HCT116 (cell line): ENCODE measurements around the gene COL5A1. TPM values are rescaled to one million over a fixed set of nuclear protein-coding genes. Genes with fewer than 3 reads are reported as not detected.

Experiments used
- ATAC-seq: fragments of 200-7000 bp; cut with Tn5 transposase; 2 replicates; pipeline ENCODE4 v1.9.1; 2020; ENCODE audit warnings: mild to moderate bottlenecking, moderate library complexity
- BruUV-seq: library from RNA; stranded (reverse); fragments of 400-500 nt; replicated peaks from 2 replicates; lab custom pipeline; 2021; lab: Mats Ljungman, UMichigan
- CTCF ChIA-PET: fragments of 300-600 bp; sonication (Branson Sonifier 250); formaldehyde crosslinking; loops from one replicate; lab custom pipeline; 2021; ENCODE audit warnings: antibody characterized with exemption; lab: Charles Lee
- POLR2A ChIA-PET: fragments of 300-600, 350-600 bp; sonication (Branson Sonifier 250); formaldehyde crosslinking; loops from one replicate; lab custom pipeline; 2021; ENCODE audit warnings: antibody characterized with exemption; lab: Charles Lee
- RAD21 ChIA-PET, 2 experiments: fragments of 300-600 bp; sonication (Branson Sonifier 250); formaldehyde crosslinking; loops; one replicate each; lab custom pipeline; 2023; ENCODE audit warnings: low total read pairs in 2 of 2; ENCODE audit not compliant: uncharacterized antibody in 2 of 2, unreplicated experiment in 2 of 2, low non-redundant PET in 1 of 2; lab: Charles Lee
- DNase-seq: peaks from one replicate; pipeline ENCODE4 v3.0.0-alpha.2; 2010; ENCODE audit warnings: low read depth, low spot score
- H2AFZ ChIP-seq: fragments of 200-600 bp; shearing (Covaris generic), sonication (generic); 2 replicates; pipeline ENCODE4 v1.6.1; 2017; ENCODE audit warnings: low read depth, mixed run types, mixed read lengths, antibody characterized with exemption, low read length; ENCODE audit not compliant: poor library complexity, severe bottlenecking
- H3K27ac ChIP-seq: 2 replicates; pipeline ENCODE4 v1.5.1; 2012; ENCODE audit warnings: low read depth, low read length
- H3K27me3 ChIP-seq: fragments of 200-600 bp; sonication (generic); 2 replicates; pipeline ENCODE4 v1.6.1; 2016; ENCODE audit warnings: mixed run types, low read length, mixed read lengths; ENCODE audit not compliant: insufficient read depth
- H3K36me3 ChIP-seq, 2 experiments: fragments of 200-500 bp in 1 of 2; fragments of 200-600 bp in 1 of 2; sonication (Bioruptor generic) in 1 of 2; sonication (generic) in 1 of 2; 2 replicates each; pipeline versions ENCODE4 v1.5.1 to v1.6.1; 2014 to 2016; ENCODE audit warnings: low read length in 2 of 2, inconsistent platforms in 1 of 2, mixed read lengths in 1 of 2, mixed run types in 1 of 2; ENCODE audit not compliant: insufficient read depth in 2 of 2, control insufficient read depth in 1 of 2
- H3K4me1 ChIP-seq, 2 experiments: fragments of 200-600 bp in 1 of 2; sonication (generic) in 1 of 2; 2 replicates each; pipeline versions ENCODE4 v1.5.1 to v1.6.1; 2012 to 2017; ENCODE audit warnings: low read length in 2 of 2, inconsistent platforms in 1 of 2, mild to moderate bottlenecking in 1 of 2, mixed read lengths in 1 of 2, mixed run types in 1 of 2, moderate library complexity in 1 of 2; ENCODE audit not compliant: insufficient read depth in 2 of 2, control insufficient read depth in 1 of 2
- H3K4me2 ChIP-seq: fragments of 200-600 bp; sonication (generic); 2 replicates; pipeline ENCODE4 v1.6.1; 2017; ENCODE audit warnings: mixed run types, low read length, mixed read lengths
- H3K4me3 ChIP-seq, 2 experiments: fragments of 200-600 bp in 1 of 2; sonication (generic) in 1 of 2; replicated peaks in 1 of 2; 2 replicates each; pipeline ENCODE4 v1.5.1; 2011 to 2016; ENCODE audit warnings: low read length in 2 of 2, control low read depth in 1 of 2, low read depth in 1 of 2, mild to moderate bottlenecking in 1 of 2, mixed read lengths in 1 of 2, mixed run types in 1 of 2
- H3K79me2 ChIP-seq: fragments of 200-600 bp; sonication (generic); 2 replicates; pipeline ENCODE4 v1.6.1; 2017; ENCODE audit warnings: mild to moderate bottlenecking, mixed run types, low read length, moderate library complexity, mixed read lengths; ENCODE audit not compliant: insufficient read depth
- H3K9ac ChIP-seq: fragments of 200-600 bp; sonication (generic); 2 replicates; pipeline ENCODE4 v1.6.1; 2016; ENCODE audit warnings: low read length, mixed read lengths
- H3K9me2 ChIP-seq: fragments of 200-600 bp; sonication (generic), shearing (Covaris generic); 2 replicates; pipeline ENCODE4 v1.6.1; 2017; ENCODE audit warnings: mixed run types, mild to moderate bottlenecking, moderate library complexity; ENCODE audit not compliant: insufficient read depth
- H3K9me3 ChIP-seq, 2 experiments: fragments of 200-500 bp in 1 of 2; fragments of 200-600 bp in 1 of 2; sonication (Bioruptor generic) in 1 of 2; sonication (generic) in 1 of 2; 2 replicates each; pipeline ENCODE4 v1.6.1; 2014 to 2017; ENCODE audit warnings: low read length in 2 of 2, mixed read lengths in 2 of 2, inconsistent platforms in 1 of 2, low read depth in 1 of 2, mild to moderate bottlenecking in 1 of 2, mixed run types in 1 of 2, moderate library complexity in 1 of 2; ENCODE audit not compliant: control insufficient read depth in 1 of 2, insufficient read depth in 1 of 2
- H4K20me1 ChIP-seq: fragments of 200-600 bp; sonication (generic), shearing (Covaris generic); 2 replicates; pipeline ENCODE4 v1.6.1; 2017; ENCODE audit warnings: mixed run types, mild to moderate bottlenecking, moderate library complexity; ENCODE audit not compliant: insufficient read depth
- CBX3 ChIP-seq: IDR thresholded peaks from 2 replicates; pipeline ENCODE4 v1.6.1; 2012; ENCODE audit warnings: low read depth
- CEBPB ChIP-seq: IDR thresholded peaks from 2 replicates; pipeline ENCODE4 v1.6.1; 2012; ENCODE audit warnings: low read depth
- EGR1 ChIP-seq: IDR thresholded peaks from 2 replicates; pipeline ENCODE4 v1.6.1; 2012; ENCODE audit warnings: low read depth
- ELF1 ChIP-seq: IDR thresholded peaks from 2 replicates; pipeline ENCODE4 v1.6.1; 2012; ENCODE audit warnings: low read depth, borderline replicate concordance
- FOSL1 ChIP-seq: IDR thresholded peaks from 2 replicates; pipeline ENCODE4 v1.6.1; 2012; ENCODE audit warnings: low read depth
- JUND ChIP-seq: IDR thresholded peaks from 2 replicates; pipeline ENCODE4 v1.6.1; 2012
- SIN3A ChIP-seq: IDR thresholded peaks from 2 replicates; pipeline ENCODE4 v1.6.1; 2012; ENCODE audit warnings: low read depth
- SP1 ChIP-seq: IDR thresholded peaks from 2 replicates; pipeline ENCODE4 v1.6.1; 2012; ENCODE audit warnings: low read depth
- SRF ChIP-seq: IDR thresholded peaks from 2 replicates; pipeline ENCODE4 v1.6.1; 2012; ENCODE audit warnings: low read depth
- YY1 ChIP-seq: IDR thresholded peaks from 2 replicates; pipeline ENCODE4 v1.6.1; 2011; ENCODE audit warnings: low read length, low read depth, moderate library complexity, mild to moderate bottlenecking; ENCODE audit not compliant: insufficient replicate concordance; ENCODE audit errors: extremely low read depth
- ZFX ChIP-seq: fragments of 450-650 bp; IDR thresholded peaks from 2 replicates; pipeline ENCODE4 v1.6.1; 2017
- ZNF274 ChIP-seq: fragments of 200-500 bp; sonication (Bioruptor generic); IDR thresholded peaks from 2 replicates; pipeline ENCODE4 v1.6.1; 2014; ENCODE audit warnings: mild to moderate bottlenecking, low read depth, low read length, inconsistent platforms
- intact Hi-C: fragments of 100-400 bp; cut with micrococcal nuclease; formaldehyde crosslinking; loops from 2 replicates; pipeline ENCODE4 v1.10.0; 2022
- total RNA-seq: library from RNA; stranded (reverse); gene quantifications from one replicate; pipeline ENCODE4 v1.2.1, GENCODE V29; 2021; ENCODE audit not compliant: unreplicated experiment
- TF ChIP-seq, protein P1 (sequence below): IDR thresholded peaks from 2 replicates; pipeline ENCODE4 v1.6.1; 2012
- TF ChIP-seq, protein P2 (sequence below), 3 experiments: fragments of 200-600 bp in 1 of 3; sonication (generic) in 1 of 3; IDR thresholded peaks in 2 of 3; conservative IDR thresholded peaks in 1 of 3; 2 replicates each; pipeline ENCODE4 v1.5.1; 2012 to 2017; ENCODE audit warnings: low read depth in 2 of 3, low read length in 2 of 3, antibody characterized with exemption in 1 of 3, borderline replicate concordance in 1 of 3, control low read depth in 1 of 3, mild to moderate bottlenecking in 1 of 3, mixed read lengths in 1 of 3, mixed run types in 1 of 3, moderate library complexity in 1 of 3; ENCODE audit not compliant: insufficient read depth in 1 of 3
- TF ChIP-seq, protein P3 (sequence below): IDR thresholded peaks from 2 replicates; pipeline ENCODE4 v1.6.1; 2012; ENCODE audit warnings: low read depth

Gene COL5A1
- total RNA-seq, 1 experiment from 2014 or later = 0.30 TPM

DNA sequence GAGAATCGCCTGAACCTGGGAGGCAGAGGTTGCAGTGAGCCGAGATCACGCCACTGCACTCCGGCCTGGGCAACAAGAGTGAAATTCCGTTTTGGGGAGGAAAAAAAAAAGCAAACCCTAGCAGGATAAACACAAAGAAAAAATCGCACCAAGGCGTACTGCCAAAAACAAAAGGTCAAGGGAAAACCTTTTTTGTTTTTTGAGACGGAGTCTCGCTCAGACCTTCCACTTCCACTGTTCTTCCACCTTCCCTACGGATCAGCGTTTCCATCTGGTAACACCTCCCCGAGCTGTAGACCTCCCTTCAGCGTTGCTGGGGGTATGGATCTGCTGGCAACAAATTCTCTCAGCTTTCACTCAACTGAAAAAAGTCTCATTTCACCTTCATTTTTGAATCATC is 218.9 kb downstream of the COL5A1 start:
- intact Hi-C loops = no loop called here
- Histone ChIP-seq H2AFZ (no peak overlapping the region), H4K20me1 (no peaks in the 10 kb centered on the region), H3K9me2 (no peaks in the 10 kb centered on the region), H3K27me3 (peaks cover 7% of the 10 kb centered on the region; the same call in 1 of the 2 replicates), H3K79me2 (no peaks in the 10 kb centered on the region), H3K9me3 (no peaks in the 10 kb centered on the region), H3K27ac (no peak overlapping the region), H3K4me1 (peaks cover 9 to 11% of the 10 kb centered on the region in 2 experiments), H3K4me2 (no peak overlapping the region), H3K36me3 (no peaks in the 10 kb centered on the region), H3K4me3 (no peak overlapping the region), H3K9ac (no peak overlapping the region)
- ATAC-seq = no peak
- BruUV-seq = no TSS peak
- POLR2A ChIA-PET = no interaction called here
- TF ChIP-seq ELF1 = no peak
- TF ChIP-seq CBX3 = no peak
- TF ChIP-seq FOSL1 = no peak
- no peak for TF ChIP-seq SP1
- TF ChIP-seq ZNF274 = no peak
- TF ChIP-seq CEBPB = no peak
- no peak for TF ChIP-seq EGR1
- no peak for TF ChIP-seq SRF
- no peak for TF ChIP-seq YY1
- TF ChIP-seq, protein P1, sequence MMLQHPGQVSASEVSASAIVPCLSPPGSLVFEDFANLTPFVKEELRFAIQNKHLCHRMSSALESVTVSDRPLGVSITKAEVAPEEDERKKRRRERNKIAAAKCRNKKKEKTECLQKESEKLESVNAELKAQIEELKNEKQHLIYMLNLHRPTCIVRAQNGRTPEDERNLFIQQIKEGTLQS = no peak
- CTCF ChIA-PET = no interaction called here
- DNase-seq = no peak
- RAD21 ChIA-PET = no interaction called here

DNA sequence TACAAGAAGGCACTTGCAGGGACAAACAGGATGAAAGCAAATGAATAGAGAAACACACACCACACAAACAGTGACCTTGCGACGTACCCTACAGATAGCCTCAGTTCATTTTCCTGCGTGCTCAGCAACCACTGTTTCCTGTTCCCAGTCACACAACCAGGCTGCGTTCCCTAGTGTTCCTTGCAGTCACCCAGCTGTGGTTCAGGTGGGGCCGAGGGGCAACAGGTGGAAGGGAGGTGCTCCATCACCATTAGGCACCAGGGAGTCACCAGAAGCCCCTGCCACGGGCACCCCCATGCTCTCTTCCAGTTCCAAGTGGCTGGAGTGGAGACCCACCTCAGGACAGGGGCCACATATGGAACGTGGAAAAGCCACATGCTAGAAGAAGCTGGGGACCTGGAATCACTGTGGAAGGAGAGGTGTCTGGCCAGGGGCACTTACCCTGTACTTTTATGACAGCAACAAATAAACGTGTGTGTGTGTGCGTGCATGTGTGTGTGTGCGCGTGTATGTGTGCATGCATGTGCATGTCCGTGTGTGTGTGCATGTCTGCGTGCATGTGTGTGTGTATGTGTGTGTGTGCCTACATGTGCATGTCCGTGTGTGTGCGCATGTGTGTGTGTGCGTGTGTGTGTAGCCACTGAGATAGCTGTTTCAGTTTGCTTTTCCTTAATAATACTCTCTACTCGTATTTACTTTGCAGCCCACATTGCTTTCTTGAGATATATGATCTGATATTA is 220.2 kb downstream of the COL5A1 start:
- Histone ChIP-seq H3K4me2 (no peak overlapping the region), H3K27me3 (no peaks in the 10 kb centered on the region), H3K9ac (no peak overlapping the region), H3K9me3 (no peaks in the 10 kb centered on the region), H3K27ac (no peak overlapping the region), H3K79me2 (no peaks in the 10 kb centered on the region), H3K9me2 (no peaks in the 10 kb centered on the region), H3K4me3 (no peak overlapping the region), H2AFZ (no peak overlapping the region), H4K20me1 (no peaks in the 10 kb centered on the region), H3K4me1 (peaks cover 9 to 11% of the 10 kb centered on the region in 2 experiments), H3K36me3 (no peaks in the 10 kb centered on the region)
- intact Hi-C loops = no loop called here
- ATAC-seq = no peak
- CTCF ChIA-PET = no interaction called here
- DNase-seq = no peak
- POLR2A ChIA-PET = no interaction called here
- RAD21 ChIA-PET = no interaction called here
- BruUV-seq = no TSS peak
- TF ChIP-seq SIN3A = no peak
- TF ChIP-seq, protein P2, sequence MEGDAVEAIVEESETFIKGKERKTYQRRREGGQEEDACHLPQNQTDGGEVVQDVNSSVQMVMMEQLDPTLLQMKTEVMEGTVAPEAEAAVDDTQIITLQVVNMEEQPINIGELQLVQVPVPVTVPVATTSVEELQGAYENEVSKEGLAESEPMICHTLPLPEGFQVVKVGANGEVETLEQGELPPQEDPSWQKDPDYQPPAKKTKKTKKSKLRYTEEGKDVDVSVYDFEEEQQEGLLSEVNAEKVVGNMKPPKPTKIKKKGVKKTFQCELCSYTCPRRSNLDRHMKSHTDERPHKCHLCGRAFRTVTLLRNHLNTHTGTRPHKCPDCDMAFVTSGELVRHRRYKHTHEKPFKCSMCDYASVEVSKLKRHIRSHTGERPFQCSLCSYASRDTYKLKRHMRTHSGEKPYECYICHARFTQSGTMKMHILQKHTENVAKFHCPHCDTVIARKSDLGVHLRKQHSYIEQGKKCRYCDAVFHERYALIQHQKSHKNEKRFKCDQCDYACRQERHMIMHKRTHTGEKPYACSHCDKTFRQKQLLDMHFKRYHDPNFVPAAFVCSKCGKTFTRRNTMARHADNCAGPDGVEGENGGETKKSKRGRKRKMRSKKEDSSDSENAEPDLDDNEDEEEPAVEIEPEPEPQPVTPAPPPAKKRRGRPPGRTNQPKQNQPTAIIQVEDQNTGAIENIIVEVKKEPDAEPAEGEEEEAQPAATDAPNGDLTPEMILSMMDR (IDR thresholded peaks at IDR 0.05 in 2 of 3, conservative IDR thresholded peaks at IDR 0.05 in 1 of 3; ENCODE audit: borderline replicate concordance in 1 of 3, insufficient read depth in 1 of 3, low read depth in 2 of 3, low read length in 2 of 3) = no peak
- TF ChIP-seq ZFX = no peak
- TF ChIP-seq EGR1 = no peak
- no peak for TF ChIP-seq CBX3
- TF ChIP-seq JUND = no peak
- TF ChIP-seq YY1 = no peak
- TF ChIP-seq FOSL1 = no peak
- TF ChIP-seq, protein P3, sequence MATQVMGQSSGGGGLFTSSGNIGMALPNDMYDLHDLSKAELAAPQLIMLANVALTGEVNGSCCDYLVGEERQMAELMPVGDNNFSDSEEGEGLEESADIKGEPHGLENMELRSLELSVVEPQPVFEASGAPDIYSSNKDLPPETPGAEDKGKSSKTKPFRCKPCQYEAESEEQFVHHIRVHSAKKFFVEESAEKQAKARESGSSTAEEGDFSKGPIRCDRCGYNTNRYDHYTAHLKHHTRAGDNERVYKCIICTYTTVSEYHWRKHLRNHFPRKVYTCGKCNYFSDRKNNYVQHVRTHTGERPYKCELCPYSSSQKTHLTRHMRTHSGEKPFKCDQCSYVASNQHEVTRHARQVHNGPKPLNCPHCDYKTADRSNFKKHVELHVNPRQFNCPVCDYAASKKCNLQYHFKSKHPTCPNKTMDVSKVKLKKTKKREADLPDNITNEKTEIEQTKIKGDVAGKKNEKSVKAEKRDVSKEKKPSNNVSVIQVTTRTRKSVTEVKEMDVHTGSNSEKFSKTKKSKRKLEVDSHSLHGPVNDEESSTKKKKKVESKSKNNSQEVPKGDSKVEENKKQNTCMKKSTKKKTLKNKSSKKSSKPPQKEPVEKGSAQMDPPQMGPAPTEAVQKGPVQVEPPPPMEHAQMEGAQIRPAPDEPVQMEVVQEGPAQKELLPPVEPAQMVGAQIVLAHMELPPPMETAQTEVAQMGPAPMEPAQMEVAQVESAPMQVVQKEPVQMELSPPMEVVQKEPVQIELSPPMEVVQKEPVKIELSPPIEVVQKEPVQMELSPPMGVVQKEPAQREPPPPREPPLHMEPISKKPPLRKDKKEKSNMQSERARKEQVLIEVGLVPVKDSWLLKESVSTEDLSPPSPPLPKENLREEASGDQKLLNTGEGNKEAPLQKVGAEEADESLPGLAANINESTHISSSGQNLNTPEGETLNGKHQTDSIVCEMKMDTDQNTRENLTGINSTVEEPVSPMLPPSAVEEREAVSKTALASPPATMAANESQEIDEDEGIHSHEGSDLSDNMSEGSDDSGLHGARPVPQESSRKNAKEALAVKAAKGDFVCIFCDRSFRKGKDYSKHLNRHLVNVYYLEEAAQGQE = no peak
